Left lung (tissue), 10 donors: ENCODE measurements around the gene RPS27L. TPM values are rescaled to one million over a fixed set of nuclear protein-coding genes. Genes with fewer than 3 reads are reported as not detected.
A peak's percentile ranks its signal among the peaks of the same experiment; 100 is the strongest.

Experiments
- ATAC-seq: fragments of 200-7000 bp; cut with Tn5 transposase; one replicate; pipeline ENCODE4 v1.9.1; 2020; ENCODE audit warnings: moderate library complexity
- DNase-seq, 4 donors: peaks; one replicate each; pipeline ENCODE4 v3.0.0-alpha.2; 2013 to 2020
- H3K27ac ChIP-seq, 2 donors: fragments of 200-600 bp; sonication (generic) in 1 of 2; one replicate each; pipeline versions ENCODE4 v1.5.0 to v1.8.0; 2020 to 2021
- H3K27me3 ChIP-seq, 2 donors: fragments of 200-600 bp; sonication (generic) in 1 of 2; one replicate each; pipeline versions ENCODE4 v1.5.0 to v1.8.0; 2020 to 2021
- H3K36me3 ChIP-seq, 2 donors: fragments of 200-600 bp; sonication (generic) in 1 of 2; one replicate each; pipeline versions ENCODE4 v1.5.0 to v1.8.0; 2020 to 2021
- H3K4me1 ChIP-seq, 2 donors: fragments of 200-600 bp; one replicate each; pipeline ENCODE4 v1.8.0; 2021
- H3K4me3 ChIP-seq, 2 donors: fragments of 200-600 bp; sonication (generic) in 1 of 2; one replicate each; pipeline versions ENCODE4 v1.5.0 to v1.8.0; 2020 to 2021; ENCODE audit warnings: mild to moderate bottlenecking in 1 of 2
- H3K9me3 ChIP-seq, 2 donors: fragments of 200-600 bp; sonication (generic) in 1 of 2; one replicate each; pipeline versions ENCODE4 v1.5.0 to v1.8.0; 2020 to 2021
- CTCF ChIP-seq, 2 donors: fragments of 200-600 bp; sonication (generic) in 1 of 2; IDR thresholded peaks; one replicate each; pipeline versions ENCODE4 v1.5.0 to v1.8.0; 2021; ENCODE audit warnings: antibody characterized with exemption in 2 of 2
- intact Hi-C, 2 donors: fragments of 100-400 bp; cut with DNase I; formaldehyde crosslinking; loops; one replicate each; pipeline versions ENCODE4 v1.11.2 to v1.14.2; 2022
- polyA plus RNA-seq, 6 donors: library from polyadenylated mRNA; unstranded; fragments of 120-200 nt; gene quantifications; one replicate each; pipeline ENCODE4 v1.2.1, GENCODE V29; 2013; ENCODE audit not compliant: insufficient read length in 6 of 6
- total RNA-seq, 2 donors: library from RNA; stranded (reverse); fragmentation: NEBNext Ultra II Directional; extraction: Animal tissue kit (Norgen Biotek cat#: 25700); gene quantifications; one replicate each; pipeline ENCODE4 v1.2.1, GENCODE V29; 2021
- donor health status: DM: no; HTN: yes; CAD: no.
- donor health status: DM: no; HTN: no; CAD: no.

The RPS27L gene
- total and polyA plus RNA-seq, 8 donors, result 74.8 to 242 (median 82.7) TPM

- H3K4me1 ChIP-seq, result peaks cover 16 to 81% of the 10 kb centered on the region in 2 donors
- no peak for ATAC-seq
- H3K4me3 ChIP-seq, result no peak overlapping the region
- no peaks in the 10 kb centered on the region for H3K9me3 ChIP-seq
- no peaks in the 10 kb centered on the region for H3K36me3 ChIP-seq
- peak overlapping the region in 1 of 2 donors; percentile 58 for H3K27ac ChIP-seq
- H3K27me3 ChIP-seq, result no peaks in the 10 kb centered on the region
- intact Hi-C loops, result no loop called here
- TF ChIP-seq CTCF (IDR thresholded peaks at IDR 0.05), result no peak
- DNase-seq, result no peak
Measured at GRCh38 chr15:63202861-63203260, 45.6 kb upstream of the RPS27L start.

GRCh38 chr15:63200464-63201249 lies 43.4 kb upstream of the RPS27L start:
- ATAC-seq (no peak), DNase-seq (no peak)
- Histone ChIP-seq H3K4me3 (no peak overlapping the region), H3K9me3 (no peaks in the 10 kb centered on the region), H3K27ac (no peak overlapping the region), H3K36me3 (no peaks in the 10 kb centered on the region), H3K4me1 (peaks cover 29 to 85% of the 10 kb centered on the region in 2 donors), H3K27me3 (no peaks in the 10 kb centered on the region)
- no peak for TF ChIP-seq CTCF (IDR thresholded peaks at IDR 0.05)
- intact Hi-C loops, result no loop called here

GRCh38 chr15:63198371-63199250 lies 41.3 kb upstream of the RPS27L start:
- intact Hi-C loops, result no loop called here
- H3K4me1 ChIP-seq, result peaks cover 29 to 89% of the 10 kb centered on the region in 2 donors

DNA sequence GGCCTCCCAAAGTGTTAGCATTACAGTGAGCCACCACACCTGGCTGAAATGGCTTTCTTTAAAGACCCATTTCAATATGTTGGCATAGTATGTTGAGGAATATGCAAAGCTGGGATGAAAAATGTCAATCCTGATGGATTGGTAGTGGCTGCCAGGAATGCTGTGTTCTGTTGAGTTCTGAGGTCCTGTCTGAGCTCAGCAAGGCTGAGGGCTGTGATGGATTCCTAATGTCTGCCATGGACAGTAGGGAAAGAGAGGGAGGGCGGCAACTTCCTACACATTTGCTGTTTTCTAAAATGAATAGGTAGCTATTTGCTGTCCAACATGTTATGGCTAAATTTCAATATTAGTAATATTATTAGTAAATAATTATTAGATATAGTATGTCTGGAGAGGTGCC lies 40.3 kb upstream of the RPS27L start:
- Histone ChIP-seq H3K27me3 (no peaks in the 10 kb centered on the region), H3K4me1 (peaks cover 29 to 89% of the 10 kb centered on the region in 2 donors), H3K4me3 (no peak overlapping the region), H3K36me3 (no peaks in the 10 kb centered on the region), H3K9me3 (no peaks in the 10 kb centered on the region), H3K27ac (peak overlapping the region in 1 of 2 donors; percentile 39)
- ATAC-seq (no peak), DNase-seq (no peak)
- intact Hi-C loops, result no loop called here
- TF ChIP-seq CTCF (IDR thresholded peaks at IDR 0.05), result no peak

More at GRCh38 chr15:63198371-63199250, 41.3 kb upstream of the RPS27L start:
- Histone ChIP-seq H3K36me3 (no peaks in the 10 kb centered on the region), H3K27me3 (no peaks in the 10 kb centered on the region), H3K9me3 (no peaks in the 10 kb centered on the region), H3K27ac (peak overlapping the region; percentile 11 to 39), H3K4me3 (no peak overlapping the region)
- TF ChIP-seq CTCF (IDR thresholded peaks at IDR 0.05), result no peak
- ATAC-seq (peak; percentile 19), DNase-seq (peak in 2 of 4 donors; percentile 66 to 75)

DNA sequence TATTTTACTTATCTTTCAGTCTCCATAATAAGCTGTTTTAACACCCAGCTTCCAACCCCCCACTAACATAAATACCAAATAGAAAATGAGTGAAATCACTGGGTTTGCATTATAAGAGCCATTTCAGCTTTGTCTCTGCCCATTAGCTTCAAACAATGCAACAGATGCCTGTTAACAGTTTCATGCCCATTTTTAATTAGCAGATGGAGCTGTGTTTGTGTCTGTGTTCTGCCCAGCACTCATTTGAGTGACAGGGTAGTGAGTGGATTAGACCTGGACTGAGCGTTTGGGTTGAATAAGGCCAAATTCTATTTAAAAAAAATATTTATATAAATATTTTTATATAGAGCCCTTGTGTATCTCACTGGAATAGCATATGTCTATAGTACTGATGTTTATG lies 39.6 kb upstream of the RPS27L start:
- H3K27ac ChIP-seq, result no peak overlapping the region

More for the DNA sequence above, 39.6 kb upstream of the RPS27L start:
- ATAC-seq (no peak), DNase-seq (no peak)
- no peak overlapping the region for H3K4me3 ChIP-seq
- H3K9me3 ChIP-seq, result no peaks in the 10 kb centered on the region
- H3K27me3 ChIP-seq, result no peaks in the 10 kb centered on the region
- no peaks in the 10 kb centered on the region for H3K36me3 ChIP-seq
- intact Hi-C loops, result no loop called here
- peaks cover 30 to 89% of the 10 kb centered on the region in 2 donors for H3K4me1 ChIP-seq
- TF ChIP-seq CTCF (IDR thresholded peaks at IDR 0.05), result no peak
